Middle frontal gyrus (tissue), 1 donor: Measurements from ENCODE around the gene DNPEP.
A peak's percentile ranks its signal among the peaks of the same experiment; 100 is the strongest.

Experiments
- DNase-seq: peaks from one replicate; pipeline ENCODE4 v3.0.0-alpha.2; 2015; ENCODE audit warnings: low spot score; ENCODE audit errors: extremely low spot score

DNPEP gene

DNA sequence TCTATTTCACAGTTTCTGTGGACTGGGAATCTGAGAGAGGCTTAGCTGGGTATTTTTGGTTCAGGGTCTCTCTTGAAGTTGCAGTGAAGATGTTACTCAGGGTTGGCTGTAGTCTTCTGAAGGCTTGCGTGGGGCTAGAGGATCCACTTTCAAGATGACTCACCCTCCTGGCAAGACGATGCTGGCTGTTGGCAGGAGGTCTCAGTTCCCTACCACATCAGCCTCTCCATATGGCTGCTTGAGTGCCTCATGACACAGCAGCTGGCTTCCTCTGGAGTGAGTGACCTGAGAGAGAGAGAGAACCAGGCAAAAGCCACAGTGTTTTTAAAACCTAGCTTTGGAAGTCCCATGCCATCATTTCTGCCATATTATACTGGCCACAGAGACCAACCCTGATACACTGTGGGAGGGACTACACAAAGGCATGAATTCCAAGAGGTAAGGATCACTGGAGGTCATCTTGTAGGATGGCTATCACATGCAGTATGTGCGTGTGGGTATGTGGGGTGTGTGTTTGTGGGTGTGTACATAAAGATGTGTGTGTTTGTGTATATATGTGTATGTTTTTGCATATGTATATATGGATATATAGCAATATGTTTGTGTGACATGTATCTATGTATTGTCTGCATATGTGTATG, 25.1 kb downstream of the DNPEP start:
- peak; percentile 32 for DNase-seq

DNA sequence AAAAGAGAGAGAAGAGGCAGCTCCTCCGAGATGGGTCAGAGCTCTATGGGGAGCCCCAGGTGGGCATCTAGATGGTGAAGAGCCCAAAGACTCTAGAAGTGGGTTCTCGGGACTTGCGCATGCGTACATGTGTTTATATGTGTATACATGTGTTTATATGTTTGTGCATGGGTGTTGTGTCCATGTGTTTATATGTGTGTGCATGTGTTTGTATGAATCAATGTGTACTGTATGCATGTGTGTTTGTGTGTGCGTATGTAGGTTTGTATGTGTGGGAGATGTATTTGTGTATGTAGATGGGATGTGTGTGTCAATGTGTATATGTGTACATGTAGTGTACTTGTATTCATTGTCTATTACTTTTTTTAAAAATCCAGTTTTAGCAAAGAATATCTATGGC, 25.6 kb downstream of the DNPEP start:
- no peak for DNase-seq

DNA sequence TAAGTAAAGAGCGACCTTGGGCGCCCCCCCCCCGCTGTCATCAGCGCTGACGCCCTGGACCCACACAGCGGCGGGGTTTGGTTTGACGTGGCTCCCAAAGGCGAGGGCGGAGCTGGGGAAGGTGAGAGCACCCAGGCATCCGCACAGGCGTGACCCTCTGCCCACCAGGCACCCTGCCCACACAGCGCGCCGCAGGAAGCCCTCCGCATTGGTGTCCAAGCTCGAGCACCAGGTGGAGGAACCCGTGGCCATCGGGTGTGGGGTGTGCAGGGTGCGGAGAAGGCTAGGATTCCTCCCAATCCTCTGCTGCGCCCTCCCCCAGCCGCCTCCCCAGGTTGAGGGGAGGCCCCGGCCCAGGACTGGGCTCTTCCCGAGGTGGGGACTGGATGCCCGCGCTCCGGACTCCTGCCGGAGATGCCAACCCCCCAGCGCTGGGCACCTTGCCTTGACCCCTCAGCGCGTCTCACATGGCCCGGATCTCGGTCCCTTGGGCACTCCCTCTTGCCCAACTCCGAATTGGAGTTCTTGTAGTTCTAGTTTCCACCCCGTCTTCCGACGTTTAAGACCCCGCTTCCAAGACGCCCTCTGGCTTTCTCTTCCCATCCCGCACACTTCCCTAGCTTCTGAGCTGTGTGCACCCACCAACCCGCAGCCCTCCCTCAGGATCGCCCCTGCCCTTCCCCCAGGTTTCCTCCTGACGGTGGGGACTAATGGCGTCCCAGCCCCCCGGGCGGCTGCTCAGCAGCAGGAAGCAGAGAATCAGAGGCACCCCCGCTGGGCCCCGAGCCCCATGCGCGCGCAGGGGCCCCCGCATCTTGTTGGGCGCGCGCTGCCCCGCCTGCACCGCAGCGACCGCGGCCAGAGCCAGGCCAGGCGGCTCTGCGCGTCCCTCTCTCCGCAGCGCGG, 29.3 kb downstream of the DNPEP start:
- DNase-seq = no peak

DNA sequence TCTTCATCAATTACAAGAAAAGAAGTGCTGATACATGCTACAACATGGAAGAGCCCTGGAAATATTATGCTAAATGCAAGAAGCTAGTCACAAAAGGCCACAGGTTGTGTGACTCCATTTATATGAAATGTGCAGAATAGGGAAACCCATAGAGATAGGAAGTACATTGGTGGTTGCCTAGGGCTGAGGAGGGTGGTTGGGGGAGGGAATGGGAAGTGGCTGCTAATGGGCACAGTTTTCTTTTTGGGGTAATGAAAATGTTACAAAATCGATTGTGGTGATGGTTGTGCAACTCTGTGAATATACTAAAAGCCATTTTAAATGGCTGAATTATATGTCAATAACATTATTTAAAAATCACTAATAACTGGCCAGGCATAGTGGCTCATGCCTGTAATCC, 30.9 kb downstream of the DNPEP start:
- no peak for DNase-seq

DNA sequence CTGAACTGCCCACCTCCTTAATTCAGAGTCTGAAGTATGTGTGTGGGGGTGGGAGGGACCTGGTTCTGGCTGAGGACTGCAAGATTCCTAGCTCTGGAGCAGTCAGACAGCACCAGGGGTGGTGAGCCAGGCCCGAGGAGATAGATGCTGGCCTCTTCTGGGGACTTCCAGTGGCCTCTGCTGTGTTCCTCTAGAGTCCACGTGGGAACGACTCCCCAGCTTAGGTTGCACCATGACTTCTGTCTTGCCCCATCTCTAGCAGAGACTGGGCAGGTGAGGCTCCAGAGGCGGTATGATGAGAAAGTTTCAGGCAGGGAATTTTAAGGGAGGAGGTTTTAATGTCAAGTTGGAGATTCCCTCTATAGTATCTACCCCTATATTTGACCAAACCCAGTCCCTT, 33.1 kb downstream of the DNPEP start:
- no peak for DNase-seq

DNA sequence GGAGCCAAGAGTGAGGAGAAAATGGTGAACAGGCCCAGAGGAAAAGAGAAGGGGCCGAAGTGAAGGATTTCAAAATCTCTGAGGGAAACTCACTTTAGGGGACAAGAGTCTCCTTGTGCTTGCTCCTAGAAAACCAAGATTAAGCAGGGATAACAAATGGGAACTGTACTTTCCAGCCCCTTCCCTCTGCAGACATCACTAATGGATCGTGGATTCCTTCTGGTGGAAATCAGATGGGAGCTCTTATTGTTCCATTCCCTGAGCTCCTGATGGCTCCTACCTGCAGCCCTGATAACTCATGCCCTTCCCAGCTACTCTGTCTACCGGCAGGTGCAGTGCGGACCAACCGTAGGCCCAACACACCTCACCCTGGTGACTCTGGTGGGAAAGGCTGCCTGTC, 34.6 kb downstream of the DNPEP start:
- DNase-seq = no peak

DNA sequence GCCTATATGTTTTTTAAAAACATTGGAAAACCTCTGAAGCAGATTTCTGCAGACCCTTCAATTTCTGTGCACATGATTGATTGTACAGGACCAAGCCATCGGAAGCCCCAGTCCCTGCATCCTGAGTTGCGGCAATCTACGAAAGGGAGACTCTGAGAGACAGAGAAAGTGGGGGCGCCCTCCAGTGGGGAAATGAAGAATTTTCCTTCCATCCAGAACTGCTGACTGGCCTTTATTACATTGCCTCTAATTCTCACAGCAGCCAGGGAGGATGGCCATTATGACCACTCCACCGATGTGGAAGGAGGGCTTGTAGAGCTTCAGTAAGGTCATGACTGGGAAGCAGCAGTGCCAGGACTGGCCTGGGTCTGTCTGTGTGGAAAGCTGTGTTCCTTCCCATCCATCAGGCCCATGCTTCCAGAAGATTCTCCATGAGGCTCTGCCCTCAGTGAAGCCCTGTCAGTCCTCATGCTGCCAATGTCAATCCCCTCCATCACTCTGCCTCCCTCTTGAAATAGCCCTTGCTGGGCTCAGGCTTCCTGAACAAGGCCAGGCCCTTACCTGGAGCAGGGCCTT, 35.2 kb downstream of the DNPEP start:
- peak; percentile 58 for DNase-seq

DNA sequence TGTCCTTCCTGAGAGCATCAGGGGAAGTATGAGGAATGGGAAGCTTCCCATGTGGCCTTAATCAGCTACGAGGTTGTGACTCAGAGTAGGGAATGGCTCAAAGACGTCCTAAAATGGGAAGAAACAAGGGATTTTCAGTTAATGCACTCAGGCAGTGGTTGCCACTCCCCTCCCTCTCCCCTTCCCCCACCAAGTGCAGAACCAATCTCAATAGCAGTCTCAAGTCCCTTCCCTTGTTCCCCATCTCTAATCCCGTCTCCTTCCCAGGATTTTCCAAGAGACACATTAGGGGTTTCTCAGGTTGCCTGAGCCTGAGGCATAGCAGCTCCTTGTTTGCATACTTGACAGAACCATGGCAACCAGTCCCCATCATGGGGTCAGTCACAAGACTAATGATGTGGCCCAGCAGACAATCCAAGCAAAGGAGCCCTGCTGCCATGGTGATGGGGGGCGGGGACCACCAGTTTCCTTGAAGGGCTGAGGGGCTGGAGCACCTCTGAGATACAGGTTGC, 36.9 kb downstream of the DNPEP start:
- DNase-seq = no peak

DNA sequence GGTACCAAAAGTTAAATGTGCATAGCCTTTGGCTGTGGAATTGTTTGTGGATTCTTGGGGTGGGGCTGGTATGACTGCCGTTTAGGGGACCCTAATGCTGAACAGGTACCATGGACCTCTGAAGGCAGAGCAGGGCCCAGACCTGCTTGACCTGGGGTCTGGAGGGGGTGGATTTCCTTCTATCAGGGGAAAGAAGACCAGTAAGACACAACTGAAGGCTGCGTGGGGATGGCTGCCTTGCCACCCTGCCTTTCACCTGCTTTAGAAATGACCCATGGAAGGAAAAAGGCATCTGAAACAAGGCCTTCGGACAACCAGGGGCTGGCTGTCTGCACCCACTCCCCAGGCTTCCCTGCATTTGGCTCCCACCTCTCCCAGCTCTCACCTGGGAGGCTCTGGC, 37.5 kb downstream of the DNPEP start:
- DNase-seq = no peak

DNA sequence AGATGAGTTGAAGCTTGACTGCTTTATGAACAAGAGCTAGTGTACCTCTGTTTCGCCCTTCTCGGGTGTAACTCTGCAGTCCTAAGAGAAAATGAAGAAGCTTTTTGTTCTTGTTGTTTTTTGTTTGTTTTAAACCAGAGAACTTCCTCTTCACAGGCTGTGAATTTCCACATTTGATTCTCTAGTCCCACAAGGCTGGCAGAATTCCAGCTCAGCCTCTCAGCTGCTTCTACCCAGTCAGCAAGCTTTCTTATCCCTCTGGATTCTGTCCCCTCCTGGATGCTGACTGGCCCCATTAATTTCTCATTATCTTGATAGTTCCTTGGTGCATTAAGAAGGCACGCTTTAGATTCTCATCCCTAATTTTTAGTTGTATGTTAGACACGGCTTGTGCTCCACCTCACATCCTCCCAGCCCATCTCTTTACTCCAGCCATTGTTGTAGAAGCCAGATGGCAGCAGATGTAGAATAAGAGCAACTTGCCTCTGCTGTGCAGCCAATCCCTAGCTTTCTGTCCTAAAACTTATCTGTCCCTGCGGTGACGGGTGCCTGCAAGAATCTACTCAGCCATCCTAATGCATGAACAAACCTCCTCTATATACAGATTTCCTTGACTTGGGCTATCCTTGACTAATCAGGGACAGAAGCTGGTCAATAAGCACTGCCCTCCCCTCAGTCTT, 42.8 kb downstream of the DNPEP start:
- peak; percentile 22 for DNase-seq

DNA sequence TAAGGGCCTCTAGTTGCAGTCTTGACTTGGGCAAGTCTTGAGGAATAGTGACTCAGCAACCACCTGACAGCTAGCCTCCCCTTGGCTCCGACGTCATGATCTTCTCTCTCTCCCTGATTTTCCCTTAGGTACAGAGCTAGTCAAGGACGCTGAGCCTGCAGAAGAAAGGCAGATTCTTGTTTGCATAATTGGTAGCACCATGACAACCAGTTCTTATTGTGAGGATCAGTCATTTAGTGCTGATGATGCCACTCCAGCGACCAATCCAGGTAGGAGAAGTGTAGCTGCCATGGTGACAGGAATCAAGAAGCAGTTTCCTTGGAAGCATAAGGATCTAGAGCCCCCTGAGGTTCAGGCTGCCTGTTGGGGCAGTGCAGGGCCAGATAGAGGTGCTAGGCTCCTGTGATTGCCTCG, 52.3 kb downstream of the DNPEP start:
- no peak for DNase-seq

DNA sequence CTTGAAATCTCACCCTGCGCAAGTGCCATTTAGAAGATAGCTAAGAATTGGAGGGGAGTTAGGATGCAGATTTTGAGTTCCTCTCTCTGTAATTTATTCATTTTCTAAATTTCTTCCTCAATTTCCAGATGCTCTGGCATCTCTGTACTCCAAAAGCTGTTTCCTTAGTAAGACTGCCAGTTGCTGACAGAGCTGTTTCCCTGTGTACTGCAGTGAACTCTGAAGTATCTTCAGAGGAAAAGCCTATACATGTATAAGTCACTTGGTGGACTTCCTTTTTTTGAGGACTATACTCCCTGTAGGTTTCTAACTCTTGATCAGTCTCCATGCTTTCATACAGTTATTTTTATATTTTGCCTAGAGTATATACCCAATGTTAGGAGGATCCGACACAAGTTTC, 53.6 kb downstream of the DNPEP start:
- no peak for DNase-seq

DNA sequence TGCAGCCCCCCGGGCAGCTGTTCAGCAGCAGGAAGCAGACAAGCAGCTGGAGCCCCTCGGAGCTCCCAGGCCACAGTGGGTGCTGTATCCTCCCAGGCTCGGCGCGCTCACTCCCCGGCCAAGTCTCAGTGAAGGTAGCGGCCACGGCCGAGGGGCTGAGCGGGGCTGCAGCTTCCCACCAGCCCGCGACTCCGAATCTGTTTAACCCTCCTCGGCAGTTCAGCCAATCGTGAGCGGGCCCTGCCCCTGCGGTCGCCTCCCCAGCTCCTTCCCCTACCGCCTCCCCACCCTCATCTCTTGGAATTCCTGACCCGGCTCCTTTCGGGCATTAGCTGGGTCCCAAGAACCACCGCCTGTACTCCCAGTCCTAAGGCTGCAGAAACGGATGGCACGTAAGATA, 55.2 kb downstream of the DNPEP start, which contains the start of gene RESP18:
Gene RESP18 (minus strand): TSS at position 203 of the 400 bp plus-strand sequence.
- no peak for DNase-seq

DNA sequence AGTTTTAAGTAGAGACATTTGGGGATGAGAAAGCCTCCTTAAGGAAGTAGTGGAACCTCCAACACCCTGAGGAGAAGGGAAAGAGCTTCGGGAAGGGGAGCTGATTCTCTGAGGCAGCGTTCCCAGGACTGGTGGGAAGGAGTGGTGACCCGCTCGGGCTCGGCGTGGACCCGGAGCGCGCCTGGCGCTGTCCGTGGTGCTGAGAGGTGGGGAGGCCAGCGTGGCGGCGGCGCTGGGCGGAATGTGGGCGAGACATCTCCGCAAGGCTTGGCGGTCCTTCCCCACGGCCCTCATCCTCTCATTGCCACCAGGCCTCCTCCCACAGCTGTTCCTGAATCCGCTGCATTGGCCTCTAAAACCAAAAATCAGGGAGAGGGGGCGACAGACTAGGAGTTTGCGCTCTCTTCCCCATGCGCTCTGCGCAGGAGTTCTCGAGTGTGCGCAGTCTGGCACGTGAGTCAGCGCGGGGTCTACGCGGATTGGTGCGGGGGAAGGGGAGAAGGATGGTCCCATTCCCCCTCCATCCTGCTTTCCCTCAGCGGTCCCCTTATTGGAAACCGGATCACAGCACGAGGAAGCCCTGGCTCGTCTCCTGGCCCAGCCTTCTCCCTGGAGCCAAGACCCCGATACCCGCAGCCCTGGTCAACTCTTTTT, 56.0 kb downstream of the DNPEP start:
- DNase-seq = no peak

DNA sequence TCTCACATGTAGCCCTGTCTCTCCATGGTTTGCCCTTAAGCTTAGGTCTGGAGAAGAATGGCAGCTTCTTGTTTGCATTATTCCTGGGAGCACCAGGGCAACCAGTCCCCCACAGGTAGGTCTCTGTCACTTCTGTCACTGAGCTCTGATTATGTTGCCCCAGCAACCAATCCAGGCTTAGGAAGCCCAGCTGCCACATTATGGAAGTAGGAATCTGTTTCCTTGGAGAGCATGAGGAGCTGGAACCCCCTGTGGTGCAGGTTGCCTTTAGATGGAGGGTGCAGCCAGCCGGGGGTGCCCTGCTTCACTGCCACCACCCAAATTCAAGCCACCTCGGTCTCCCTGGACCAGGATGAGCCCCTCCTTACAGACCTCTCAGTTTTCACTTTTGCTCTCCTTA, 60.0 kb downstream of the DNPEP start:
- DNase-seq = no peak

DNA sequence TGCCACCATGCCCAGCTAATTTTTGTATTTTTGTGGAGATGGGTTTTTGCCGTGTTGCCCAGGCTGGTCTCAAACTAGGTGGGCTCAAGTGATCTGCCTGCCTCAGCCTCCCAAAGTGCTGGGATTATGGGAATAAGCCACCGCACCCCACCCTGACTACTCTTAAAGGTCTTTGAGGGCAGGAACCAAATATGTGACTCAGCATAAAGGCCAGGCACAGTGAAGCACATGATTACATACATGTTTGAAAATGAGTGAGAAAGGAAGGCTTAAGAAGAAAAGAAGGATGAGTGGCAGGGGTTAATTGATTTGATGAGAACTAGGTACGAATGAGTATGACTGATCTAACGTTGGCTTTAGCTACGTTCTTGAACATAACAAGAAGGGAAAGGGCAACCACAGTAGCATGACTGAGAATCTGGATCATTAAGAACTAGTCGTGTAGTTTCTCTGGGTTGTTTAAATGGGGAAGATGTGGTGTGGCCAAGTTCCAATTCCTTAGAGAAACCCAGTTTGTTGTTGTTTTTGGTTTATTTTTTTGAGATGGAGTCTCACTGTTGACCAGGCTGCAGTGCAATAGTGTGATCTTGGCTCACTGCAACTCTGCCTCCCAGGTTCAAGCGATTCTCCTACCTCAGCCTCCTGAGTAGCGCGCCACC, 61.9 kb downstream of the DNPEP start:
- DNase-seq = no peak

DNA sequence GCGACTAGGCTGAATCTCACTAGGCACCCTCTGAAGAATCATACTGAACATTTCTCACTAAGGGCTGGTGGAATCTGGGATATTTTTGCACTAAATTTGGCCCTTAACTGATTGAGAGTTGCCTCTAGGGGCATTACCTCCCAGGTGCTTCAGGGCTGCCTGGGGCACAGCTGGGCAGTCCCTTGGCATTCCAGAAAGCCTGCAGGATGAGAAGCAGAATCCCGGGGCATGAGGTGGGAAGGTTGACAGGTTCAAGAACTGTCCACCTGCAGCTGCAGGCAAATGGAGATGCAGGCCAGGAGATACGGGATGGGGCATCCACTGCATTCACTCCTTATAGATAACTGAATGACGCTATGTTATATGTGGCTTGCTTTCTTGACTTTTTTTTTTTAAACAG, 62.6 kb downstream of the DNPEP start:
- no peak for DNase-seq

DNA sequence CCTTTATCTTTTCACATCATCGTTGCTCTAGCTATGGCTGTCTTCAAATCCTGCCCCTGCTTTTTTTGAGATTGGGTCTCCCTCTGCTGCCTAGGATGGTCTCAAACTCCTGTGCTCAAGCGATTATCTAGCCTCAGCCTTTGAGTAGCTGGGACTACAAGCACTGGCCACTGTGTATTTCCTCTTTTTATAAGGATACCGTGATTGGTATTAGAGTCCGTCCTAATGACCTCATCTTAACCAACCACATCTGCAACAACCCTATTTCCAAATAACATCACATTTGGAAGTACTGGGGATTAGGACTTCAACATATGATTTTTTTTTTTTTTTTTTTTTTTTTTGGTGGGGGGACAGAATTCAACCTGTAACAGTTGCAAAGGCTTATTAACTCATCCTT, 64.3 kb downstream of the DNPEP start:
- DNase-seq = no peak
